Keratinocyte (primary cell): ENCODE data around the gene BBS12.

ENCODE experiments used
- CTCF ChIP-seq, 3 experiments: IDR thresholded peaks in 1 of 3; conservative IDR thresholded peaks in 1 of 3; optimal IDR thresholded peaks in 1 of 3; 2 replicates in 2 of 3; 3 replicates in 1 of 3; pipeline versions ENCODE3 to v1.5.1; 2011; ENCODE audit warnings: low read length in 3 of 3, mild to moderate bottlenecking in 3 of 3, moderate library complexity in 2 of 3, control low read depth in 1 of 3, inconsistent platforms in 1 of 3; ENCODE audit not compliant: insufficient read depth in 2 of 3; ENCODE audit errors: extremely low read depth in 1 of 3
- EZH2 ChIP-seq: IDR thresholded peaks from one replicate; pipeline ENCODE4 v1.6.1; 2012; ENCODE audit warnings: inconsistent platforms, mild to moderate bottlenecking, low read length, moderate library complexity

GRCh38 chr4:122747883-122748282 lies 15.4 kb downstream of the BBS12 start:
- TF ChIP-seq CTCF (optimal IDR thresholded peaks at IDR 0.05 in 1 of 3, IDR thresholded peaks at IDR 0.05 in 1 of 3, conservative IDR thresholded peaks at IDR 0.05 in 1 of 3; ENCODE audit: extremely low read depth in 1 of 3, insufficient read depth in 2 of 3, low read length in 3 of 3) (no peak), EZH2 (no peak)
